Measurements from ENCODE around the gene BCLAF1. TPM values are rescaled to one million over a fixed set of nuclear protein-coding genes. Genes with fewer than 3 reads are reported as not detected.

BCLAF1 gene
- total and polyA plus RNA-seq, 9 of the 15 experiments (the other 6 are each of a cell fraction or from before 2014, with no cell fraction given): 65.4 to 286 (median 165) TPM

DNA sequence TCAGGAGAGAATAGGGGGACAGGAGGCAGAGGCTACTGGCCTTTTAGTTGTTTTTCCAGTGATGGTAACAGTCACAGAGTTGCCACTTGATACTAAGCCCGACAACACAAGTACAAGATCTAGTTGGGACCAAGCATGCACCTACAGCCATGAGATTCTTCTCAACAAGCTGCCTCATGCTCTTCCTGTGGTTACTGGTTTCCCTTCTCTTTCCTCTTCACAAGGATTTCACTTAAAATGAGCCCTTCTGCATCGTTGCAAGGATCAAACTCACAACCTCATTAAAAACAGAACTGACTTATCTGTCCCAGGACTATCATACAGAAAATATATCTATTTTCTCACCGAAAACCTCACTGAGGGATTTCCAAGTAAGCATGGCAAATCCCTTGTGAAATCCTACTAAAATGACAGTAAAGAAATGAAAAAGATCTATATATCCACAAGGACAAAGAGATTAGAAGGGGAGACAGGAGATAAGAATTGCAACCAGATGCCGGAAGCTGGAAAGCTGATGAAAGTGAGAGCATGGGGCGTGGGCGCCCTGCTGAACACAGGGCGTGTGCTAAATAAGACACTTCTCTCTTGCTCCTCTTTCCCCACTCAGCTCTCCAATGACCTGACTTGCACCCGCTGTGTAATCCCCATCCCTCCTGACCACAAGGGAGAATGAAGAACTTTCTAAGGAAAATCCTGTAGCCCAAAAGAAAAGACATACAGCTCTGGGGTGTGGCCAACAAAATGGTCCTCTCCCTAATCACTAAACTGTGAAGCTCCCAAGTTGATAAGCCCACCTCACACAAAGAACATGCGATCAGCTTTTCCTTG lies 53.0 kb downstream of the BCLAF1 start (continued):
- TF ChIP-seq, protein P1, sequence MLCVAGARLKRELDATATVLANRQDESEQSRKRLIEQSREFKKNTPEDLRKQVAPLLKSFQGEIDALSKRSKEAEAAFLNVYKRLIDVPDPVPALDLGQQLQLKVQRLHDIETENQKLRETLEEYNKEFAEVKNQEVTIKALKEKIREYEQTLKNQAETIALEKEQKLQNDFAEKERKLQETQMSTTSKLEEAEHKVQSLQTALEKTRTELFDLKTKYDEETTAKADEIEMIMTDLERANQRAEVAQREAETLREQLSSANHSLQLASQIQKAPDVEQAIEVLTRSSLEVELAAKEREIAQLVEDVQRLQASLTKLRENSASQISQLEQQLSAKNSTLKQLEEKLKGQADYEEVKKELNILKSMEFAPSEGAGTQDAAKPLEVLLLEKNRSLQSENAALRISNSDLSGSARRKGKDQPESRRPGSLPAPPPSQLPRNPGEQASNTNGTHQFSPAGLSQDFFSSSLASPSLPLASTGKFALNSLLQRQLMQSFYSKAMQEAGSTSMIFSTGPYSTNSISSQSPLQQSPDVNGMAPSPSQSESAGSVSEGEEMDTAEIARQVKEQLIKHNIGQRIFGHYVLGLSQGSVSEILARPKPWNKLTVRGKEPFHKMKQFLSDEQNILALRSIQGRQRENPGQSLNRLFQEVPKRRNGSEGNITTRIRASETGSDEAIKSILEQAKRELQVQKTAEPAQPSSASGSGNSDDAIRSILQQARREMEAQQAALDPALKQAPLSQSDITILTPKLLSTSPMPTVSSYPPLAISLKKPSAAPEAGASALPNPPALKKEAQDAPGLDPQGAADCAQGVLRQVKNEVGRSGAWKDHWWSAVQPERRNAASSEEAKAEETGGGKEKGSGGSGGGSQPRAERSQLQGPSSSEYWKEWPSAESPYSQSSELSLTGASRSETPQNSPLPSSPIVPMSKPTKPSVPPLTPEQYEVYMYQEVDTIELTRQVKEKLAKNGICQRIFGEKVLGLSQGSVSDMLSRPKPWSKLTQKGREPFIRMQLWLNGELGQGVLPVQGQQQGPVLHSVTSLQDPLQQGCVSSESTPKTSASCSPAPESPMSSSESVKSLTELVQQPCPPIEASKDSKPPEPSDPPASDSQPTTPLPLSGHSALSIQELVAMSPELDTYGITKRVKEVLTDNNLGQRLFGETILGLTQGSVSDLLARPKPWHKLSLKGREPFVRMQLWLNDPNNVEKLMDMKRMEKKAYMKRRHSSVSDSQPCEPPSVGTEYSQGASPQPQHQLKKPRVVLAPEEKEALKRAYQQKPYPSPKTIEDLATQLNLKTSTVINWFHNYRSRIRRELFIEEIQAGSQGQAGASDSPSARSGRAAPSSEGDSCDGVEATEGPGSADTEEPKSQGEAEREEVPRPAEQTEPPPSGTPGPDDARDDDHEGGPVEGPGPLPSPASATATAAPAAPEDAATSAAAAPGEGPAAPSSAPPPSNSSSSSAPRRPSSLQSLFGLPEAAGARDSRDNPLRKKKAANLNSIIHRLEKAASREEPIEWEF (CRISPR knock-in tag; IDR thresholded peaks at IDR 0.05): no peak
- TF ChIP-seq ARHGAP35 (IDR thresholded peaks at IDR 0.05; ENCODE audit: partially characterized antibody): no peak
- TF ChIP-seq JUN (IDR thresholded peaks at IDR 0.05; ENCODE audit: borderline replicate concordance, low read depth, low read length): peak; percentile 63; the same call in 1 of the 2 replicates
- TF ChIP-seq JUN (CRISPR knock-in tag; IDR thresholded peaks at IDR 0.05; ENCODE audit: borderline replicate concordance): no peak
- TF ChIP-seq ATF7 (IDR thresholded peaks at IDR 0.05): peak; percentile 86
- TF ChIP-seq, protein P2, sequence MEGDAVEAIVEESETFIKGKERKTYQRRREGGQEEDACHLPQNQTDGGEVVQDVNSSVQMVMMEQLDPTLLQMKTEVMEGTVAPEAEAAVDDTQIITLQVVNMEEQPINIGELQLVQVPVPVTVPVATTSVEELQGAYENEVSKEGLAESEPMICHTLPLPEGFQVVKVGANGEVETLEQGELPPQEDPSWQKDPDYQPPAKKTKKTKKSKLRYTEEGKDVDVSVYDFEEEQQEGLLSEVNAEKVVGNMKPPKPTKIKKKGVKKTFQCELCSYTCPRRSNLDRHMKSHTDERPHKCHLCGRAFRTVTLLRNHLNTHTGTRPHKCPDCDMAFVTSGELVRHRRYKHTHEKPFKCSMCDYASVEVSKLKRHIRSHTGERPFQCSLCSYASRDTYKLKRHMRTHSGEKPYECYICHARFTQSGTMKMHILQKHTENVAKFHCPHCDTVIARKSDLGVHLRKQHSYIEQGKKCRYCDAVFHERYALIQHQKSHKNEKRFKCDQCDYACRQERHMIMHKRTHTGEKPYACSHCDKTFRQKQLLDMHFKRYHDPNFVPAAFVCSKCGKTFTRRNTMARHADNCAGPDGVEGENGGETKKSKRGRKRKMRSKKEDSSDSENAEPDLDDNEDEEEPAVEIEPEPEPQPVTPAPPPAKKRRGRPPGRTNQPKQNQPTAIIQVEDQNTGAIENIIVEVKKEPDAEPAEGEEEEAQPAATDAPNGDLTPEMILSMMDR (IDR thresholded peaks at IDR 0.05 in 2 of 3, conservative IDR thresholded peaks at IDR 0.05 in 1 of 3; ENCODE audit: insufficient read depth in 2 of 3, low read depth in 1 of 3, low read length in 3 of 3): no peak
- TF ChIP-seq MAFF (IDR thresholded peaks at IDR 0.05; ENCODE audit: low read length): no peak
- no peak for TF ChIP-seq FOXK1 (CRISPR knock-in tag; IDR thresholded peaks at IDR 0.05; ENCODE audit: borderline replicate concordance)
- TF ChIP-seq DNMT1 (IDR thresholded peaks at IDR 0.05): no peak
- no peak for TF ChIP-seq ZNF583 (CRISPR knock-in tag; IDR thresholded peaks at IDR 0.05)
- no peak for TF ChIP-seq POLR2B (IDR thresholded peaks at IDR 0.05; ENCODE audit: low read depth, partially characterized antibody)
- TF ChIP-seq, protein P3, sequence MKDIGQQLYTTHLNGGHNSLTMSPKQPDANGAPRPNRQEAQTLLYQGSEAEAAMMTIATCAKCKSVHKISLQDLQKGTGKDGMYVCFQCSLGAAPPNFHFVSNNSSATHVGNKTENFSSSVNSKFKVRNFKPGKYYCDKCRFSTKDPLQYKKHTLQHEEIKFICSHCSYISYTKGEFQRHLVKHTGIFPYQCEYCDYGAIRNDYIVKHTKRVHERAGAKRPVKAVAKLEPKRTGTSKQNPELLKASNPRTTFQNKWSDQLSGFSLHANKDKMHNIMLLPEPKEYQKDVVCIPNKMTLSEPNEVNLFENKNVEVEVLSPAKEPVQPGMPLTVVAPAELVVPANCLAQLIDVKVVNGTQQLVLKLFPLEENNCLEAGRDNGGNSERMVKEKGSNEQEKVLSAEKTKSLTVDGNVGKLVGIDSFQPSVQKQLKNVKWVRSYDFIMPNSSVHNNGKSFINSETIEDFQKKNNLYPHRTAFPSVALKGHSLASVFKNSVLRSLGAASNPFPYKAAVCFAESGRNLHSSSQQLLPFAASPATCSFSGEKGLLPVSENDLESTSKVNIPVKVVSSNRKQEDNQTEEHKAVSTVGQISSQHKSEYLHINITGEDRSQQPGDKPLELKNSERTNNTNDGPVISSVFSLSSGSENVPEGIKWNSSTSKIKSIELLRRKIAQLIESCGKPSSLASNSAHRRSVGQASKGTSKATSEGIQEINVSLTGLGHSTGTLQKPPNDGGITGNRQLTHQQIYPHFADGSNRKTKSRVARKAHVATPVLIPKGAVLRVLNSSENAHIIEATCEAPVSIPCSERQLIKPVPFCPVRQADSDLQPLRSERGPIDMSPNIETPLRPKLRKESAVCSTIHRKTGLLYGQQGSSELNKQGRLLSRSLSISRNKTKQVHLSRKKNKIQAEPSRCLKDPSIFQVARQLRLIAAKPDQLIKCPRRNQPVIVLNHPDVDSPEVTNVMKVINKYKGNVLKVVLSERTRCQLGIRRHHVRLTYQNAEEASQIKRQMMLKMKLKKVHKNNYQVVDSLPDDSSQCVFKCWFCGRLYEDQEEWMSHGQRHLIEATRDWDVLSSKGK (CRISPR knock-in tag; IDR thresholded peaks at IDR 0.05): no peak
- no peak for TF ChIP-seq XRCC3 (IDR thresholded peaks at IDR 0.05)
- no peak for TF ChIP-seq ATF1 (CRISPR knock-in tag; IDR thresholded peaks at IDR 0.05)
- TF ChIP-seq ATF1 (tag; IDR thresholded peaks at IDR 0.05): peak; percentile 45
- TF ChIP-seq ZNF174 (CRISPR knock-in tag; IDR thresholded peaks at IDR 0.05): no peak
- TF ChIP-seq U2AF2 (optimal IDR thresholded peaks at IDR 0.05; ENCODE audit: low read depth, low read length): no peak
- no peak for TF ChIP-seq ZNF212 (CRISPR knock-in tag; IDR thresholded peaks at IDR 0.05)
- peak; percentile 49 for TF ChIP-seq NFIC (IDR thresholded peaks at IDR 0.05)
